OCI-LY3 (cell line): ENCODE measurements around the gene ADAMTS2.

Experiments used
- CTCF ChIP-seq: fragments of 200-600, 300-600 bp; sonication (generic); IDR thresholded peaks from 2 replicates; pipeline ENCODE4 v1.5.1; 2014; ENCODE audit warnings: antibody characterized with exemption, low read length, low read depth
- EZH2phosphoT487 ChIP-seq: fragments of 200-600 bp; shearing (Covaris generic); IDR thresholded peaks from 2 replicates; pipeline ENCODE4 v1.6.1; 2018; ENCODE audit warnings: antibody characterized with exemption, mixed run types, low read depth

- TF ChIP-seq CTCF (no peak), EZH2phosphoT487 (no peak)
Observed at GRCh38 chr5:179201986-179202385, 143.3 kb downstream of the ADAMTS2 start.
